ENCODE measurements around the gene ADK. TPM values are rescaled to one million over a fixed set of nuclear protein-coding genes. Genes with fewer than 3 reads are reported as not detected.

Gene ADK
- total and polyA plus RNA-seq, 8 donors: 44.8 to 68.6 (median 57.5) TPM

GRCh38 chr10:74628136-74628535, 477.1 kb downstream of the ADK start:
- intact Hi-C loops (cut with DNase I): no loop called here
- no peak for DNase-seq
- H3K36me3 ChIP-seq: no peaks in the 10 kb centered on the region

GRCh38 chr10:74634995-74635536, 484.0 kb downstream of the ADK start:
- no peak overlapping the region for H3K4me3 ChIP-seq
- no peak overlapping the region for H3K27ac ChIP-seq
- H3K4me1 ChIP-seq: no peaks in the 10 kb centered on the region
- intact Hi-C loops (cut with DNase I): no loop called here
- peaks cover 0 to 5% of the 10 kb centered on the region in 2 donors for H3K36me3 ChIP-seq
- TF ChIP-seq, protein P1, sequence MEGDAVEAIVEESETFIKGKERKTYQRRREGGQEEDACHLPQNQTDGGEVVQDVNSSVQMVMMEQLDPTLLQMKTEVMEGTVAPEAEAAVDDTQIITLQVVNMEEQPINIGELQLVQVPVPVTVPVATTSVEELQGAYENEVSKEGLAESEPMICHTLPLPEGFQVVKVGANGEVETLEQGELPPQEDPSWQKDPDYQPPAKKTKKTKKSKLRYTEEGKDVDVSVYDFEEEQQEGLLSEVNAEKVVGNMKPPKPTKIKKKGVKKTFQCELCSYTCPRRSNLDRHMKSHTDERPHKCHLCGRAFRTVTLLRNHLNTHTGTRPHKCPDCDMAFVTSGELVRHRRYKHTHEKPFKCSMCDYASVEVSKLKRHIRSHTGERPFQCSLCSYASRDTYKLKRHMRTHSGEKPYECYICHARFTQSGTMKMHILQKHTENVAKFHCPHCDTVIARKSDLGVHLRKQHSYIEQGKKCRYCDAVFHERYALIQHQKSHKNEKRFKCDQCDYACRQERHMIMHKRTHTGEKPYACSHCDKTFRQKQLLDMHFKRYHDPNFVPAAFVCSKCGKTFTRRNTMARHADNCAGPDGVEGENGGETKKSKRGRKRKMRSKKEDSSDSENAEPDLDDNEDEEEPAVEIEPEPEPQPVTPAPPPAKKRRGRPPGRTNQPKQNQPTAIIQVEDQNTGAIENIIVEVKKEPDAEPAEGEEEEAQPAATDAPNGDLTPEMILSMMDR (IDR thresholded peaks at IDR 0.05): no peak
- no peak for DNase-seq
- H3K9me3 ChIP-seq: peaks cover 0 to 22% of the 10 kb centered on the region in 2 donors
- H3K27me3 ChIP-seq: no peaks in the 10 kb centered on the region
- no peak for ATAC-seq

More at GRCh38 chr10:74628136-74628535, 477.1 kb downstream of the ADK start:
- TF ChIP-seq, protein P1 (IDR thresholded peaks at IDR 0.05): no peak
- Histone ChIP-seq H3K27me3 (no peaks in the 10 kb centered on the region), H3K27ac (no peak overlapping the region), H3K9me3 (no peaks in the 10 kb centered on the region), H3K4me3 (no peak overlapping the region), H3K4me1 (no peaks in the 10 kb centered on the region)
- no peak for ATAC-seq

- intact Hi-C loops (cut with DNase I): no loop called here
- no peak for DNase-seq
- H3K27ac ChIP-seq: no peak overlapping the region
- H3K9me3 ChIP-seq: peaks cover 0 to 22% of the 10 kb centered on the region in 2 donors
- H3K36me3 ChIP-seq: peaks cover 0 to 5% of the 10 kb centered on the region in 2 donors
- TF ChIP-seq, protein P1 (IDR thresholded peaks at IDR 0.05): no peak
- no peak for ATAC-seq
- no peaks in the 10 kb centered on the region for H3K4me1 ChIP-seq
- no peaks in the 10 kb centered on the region for H3K27me3 ChIP-seq
- H3K4me3 ChIP-seq: no peak overlapping the region
Observed at GRCh38 chr10:74635655-74636054, 484.6 kb downstream of the ADK start.

DNA sequence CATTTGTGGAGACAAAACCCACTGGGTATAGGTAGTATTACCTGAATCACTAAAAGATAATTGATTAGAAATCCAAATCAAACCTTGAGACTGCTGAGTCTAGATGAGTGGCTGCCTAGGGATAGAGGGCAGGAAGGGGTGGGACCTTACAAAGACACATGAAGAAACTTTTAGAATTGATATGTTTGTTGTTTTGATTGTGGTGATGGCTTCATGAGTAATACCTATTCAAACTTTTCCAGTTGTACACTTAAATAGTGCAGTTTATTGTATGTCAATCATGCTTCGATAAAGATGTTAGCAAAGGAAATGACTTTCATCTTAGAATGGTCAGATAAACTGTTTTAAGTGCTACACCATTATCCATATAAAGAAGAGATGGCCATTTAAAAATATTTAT, 486.7 kb downstream of the ADK start:
- ATAC-seq: no peak
- H3K4me3 ChIP-seq: no peak overlapping the region
- peaks cover 0 to 5% of the 10 kb centered on the region in 2 donors for H3K36me3 ChIP-seq
- intact Hi-C loops (cut with DNase I): no loop called here
- no peaks in the 10 kb centered on the region for H3K27me3 ChIP-seq
- TF ChIP-seq, protein P1 (IDR thresholded peaks at IDR 0.05): no peak
- H3K9me3 ChIP-seq: peaks cover 0 to 22% of the 10 kb centered on the region in 2 donors
- H3K27ac ChIP-seq: no peak overlapping the region
- no peak for DNase-seq
- no peaks in the 10 kb centered on the region for H3K4me1 ChIP-seq

DNA sequence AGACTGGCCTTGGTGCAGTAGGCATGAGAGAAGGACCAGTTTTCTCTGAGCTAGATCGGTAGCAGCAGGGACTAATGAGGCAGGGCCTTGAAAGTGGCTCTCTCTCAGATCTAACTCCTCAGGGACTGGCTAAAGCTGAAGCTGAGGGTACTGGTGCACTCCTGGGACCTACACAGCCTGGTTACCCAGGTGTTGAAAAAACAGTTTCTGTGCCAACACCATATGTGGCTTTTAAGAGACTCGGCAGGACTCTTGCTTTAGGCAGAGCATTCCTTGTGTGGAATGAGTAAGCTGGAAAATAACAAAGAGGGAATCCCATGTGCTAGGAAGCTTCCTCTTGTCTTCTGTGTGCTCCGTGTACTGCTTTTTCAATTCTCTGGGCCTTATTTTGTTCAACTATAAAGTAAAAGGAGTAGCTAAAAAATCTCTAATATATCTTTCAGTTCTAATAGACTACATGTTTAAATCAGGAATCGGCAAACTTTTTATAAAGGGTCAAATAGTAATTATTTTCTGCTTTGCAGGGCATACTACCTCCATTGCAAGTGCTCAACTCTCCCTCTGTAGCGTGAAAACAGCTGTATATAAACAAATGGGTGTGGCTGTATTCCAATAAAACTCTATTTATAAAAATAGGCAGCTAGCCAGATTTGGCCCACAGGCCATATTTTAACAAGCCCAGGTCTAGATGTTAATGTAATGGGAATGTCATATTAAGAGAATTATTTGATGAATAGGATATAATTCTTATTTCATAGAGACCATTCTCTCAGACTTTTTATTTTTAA, 489.3 kb downstream of the ADK start:
- Histone ChIP-seq H3K27me3 (no peaks in the 10 kb centered on the region), H3K4me3 (no peak overlapping the region), H3K9me3 (peaks cover 0 to 7% of the 10 kb centered on the region in 2 donors), H3K27ac (peak overlapping the region in 1 of 2 donors; percentile 3), H3K36me3 (no peaks in the 10 kb centered on the region), H3K4me1 (no peaks in the 10 kb centered on the region)
- ATAC-seq (no peak), DNase-seq (no peak)
- intact Hi-C loops (cut with DNase I): no loop called here
- TF ChIP-seq, protein P1 (IDR thresholded peaks at IDR 0.05): no peak
